ENCODE data around the gene CIZ1.
"Not testable (repeated sequence)": the region's sequence is repeated elsewhere in the genome, so short reads cannot be mapped to it uniquely, and the experiment has no call there.

Gene CIZ1

DNA sequence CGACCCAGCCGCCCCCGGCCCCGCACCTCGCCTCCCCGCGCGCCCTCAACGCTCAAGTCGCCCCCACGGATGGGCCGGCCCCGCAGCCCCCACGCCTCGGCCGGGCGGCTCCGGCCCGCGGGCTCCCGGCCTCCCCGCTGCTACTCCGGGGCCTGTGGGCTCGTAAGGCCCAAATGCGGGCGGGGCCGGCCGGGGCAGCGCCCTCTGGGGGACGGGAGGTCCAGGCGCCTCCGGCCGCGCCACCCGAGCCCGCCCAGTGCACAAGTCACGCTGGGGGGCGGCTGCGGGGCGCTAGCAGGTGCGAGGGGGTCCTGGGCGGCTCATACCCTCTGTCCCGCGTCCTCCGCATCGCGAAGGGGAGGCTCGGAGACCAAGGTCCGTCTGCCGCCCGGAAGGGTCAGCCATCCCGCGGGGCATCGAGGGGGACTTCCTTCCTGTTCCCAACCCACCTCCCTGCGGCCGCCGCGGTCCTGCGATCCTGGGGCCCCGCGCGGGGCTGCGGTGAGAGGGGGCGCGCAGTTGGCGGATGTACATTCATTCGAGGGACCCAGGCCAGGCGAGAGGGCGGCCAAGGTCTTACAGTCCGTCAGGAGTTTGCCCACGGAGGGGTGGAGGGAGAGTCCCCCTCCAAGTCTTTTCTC is at the start of gene CIZ1:
Gene CIZ1, minus strand, starts transcription at position 167 of the 641 bp plus-strand sequence. CDS start 715 bp downstream, outside the sequence.
- H3K36me3 ChIP-seq (ENCODE audit: insufficient read depth, low read length), result peaks cover 4% of the 10 kb centered on the region; the same call in 1 of the 2 replicates
- H3K9ac ChIP-seq (ENCODE audit: low read depth, low read length), result peak within 1 kb of the TSS; percentile 92
- no peaks in the 10 kb centered on the region for H3K4me1 ChIP-seq (ENCODE audit: insufficient read depth, low read length)
- H3K9me3 ChIP-seq (ENCODE audit: control insufficient read depth, insufficient read depth, low read length), result no peaks in the 10 kb centered on the region

- H3K9ac ChIP-seq (ENCODE audit: low read depth, low read length), result no peak overlapping the region
- H3K9me3 ChIP-seq (ENCODE audit: control insufficient read depth, insufficient read depth, low read length), result no peaks in the 10 kb centered on the region
- H3K36me3 ChIP-seq (ENCODE audit: insufficient read depth, low read length), result no peaks in the 10 kb centered on the region; the same call in 1 of the 2 replicates
- no peaks in the 10 kb centered on the region for H3K4me1 ChIP-seq (ENCODE audit: insufficient read depth, low read length)
Measured at GRCh38 chr9:128233817-128234406, 42.5 kb upstream of the CIZ1 start.

GRCh38 chr9:128232528-128233428 is 41.4 kb upstream of the CIZ1 start:
- no peaks in the 10 kb centered on the region; the same call in 1 of the 2 replicates for H3K36me3 ChIP-seq (ENCODE audit: insufficient read depth, low read length)
- H3K9ac ChIP-seq (ENCODE audit: low read depth, low read length), result no peak overlapping the region
- no peaks in the 10 kb centered on the region for H3K4me1 ChIP-seq (ENCODE audit: insufficient read depth, low read length)
- no peaks in the 10 kb centered on the region for H3K9me3 ChIP-seq (ENCODE audit: control insufficient read depth, insufficient read depth, low read length)

- H3K9ac ChIP-seq (ENCODE audit: low read depth, low read length), result no peak overlapping the region
- no peaks in the 10 kb centered on the region; the same call in 1 of the 2 replicates for H3K36me3 ChIP-seq (ENCODE audit: insufficient read depth, low read length)
- no peaks in the 10 kb centered on the region for H3K9me3 ChIP-seq (ENCODE audit: control insufficient read depth, insufficient read depth, low read length)
- H3K4me1 ChIP-seq (ENCODE audit: insufficient read depth, low read length), result no peaks in the 10 kb centered on the region
Measured at GRCh38 chr9:128231638-128232527, 40.5 kb upstream of the CIZ1 start.

DNA sequence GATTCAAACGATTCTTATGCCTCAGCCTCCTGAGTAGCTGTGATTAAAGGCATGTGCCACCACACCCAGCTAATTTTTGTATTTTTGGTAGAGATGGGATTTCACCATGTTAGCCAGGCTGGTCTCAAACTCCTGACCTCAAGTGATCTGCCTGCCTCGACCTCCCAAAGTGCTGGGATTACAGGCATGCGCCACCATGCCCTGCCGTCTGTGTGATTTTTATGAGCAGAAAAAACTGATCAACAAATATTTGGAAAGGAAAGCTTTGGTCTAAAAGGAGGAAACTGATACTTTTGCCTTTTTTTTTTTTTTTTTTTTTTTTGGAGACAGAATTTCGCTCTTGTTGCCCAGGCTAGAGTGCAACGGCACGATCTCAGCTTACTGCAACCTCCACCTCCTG is 39.5 kb upstream of the CIZ1 start:
- H3K4me1 ChIP-seq (ENCODE audit: insufficient read depth, low read length); H3K36me3 ChIP-seq (ENCODE audit: insufficient read depth, low read length); H3K9ac ChIP-seq (ENCODE audit: low read depth, low read length); H3K9me3 ChIP-seq (ENCODE audit: control insufficient read depth, insufficient read depth, low read length): not testable (repeated sequence)

DNA sequence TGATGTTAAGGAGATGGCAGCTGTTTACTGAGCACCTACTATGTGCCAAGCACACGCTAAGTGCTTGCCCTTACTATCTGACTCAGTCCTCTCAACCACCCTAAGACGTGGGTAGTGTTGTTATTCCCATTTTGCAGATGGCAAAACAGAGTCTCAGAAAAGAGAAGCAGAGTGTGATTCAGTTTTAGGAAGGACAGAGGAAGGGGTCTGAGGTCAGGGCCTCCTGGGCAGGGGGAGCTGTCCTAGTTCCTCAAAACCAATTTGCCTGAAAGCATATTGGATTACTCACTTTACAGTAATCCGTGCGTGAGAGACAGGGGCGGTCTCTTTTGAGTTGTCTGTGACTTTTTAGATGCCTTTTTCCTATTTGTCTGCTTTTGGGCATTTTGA is 35.0 kb upstream of the CIZ1 start:
- Histone ChIP-seq H3K36me3 (ENCODE audit: insufficient read depth, low read length) (no peaks in the 10 kb centered on the region; the same call in 1 of the 2 replicates), H3K9me3 (ENCODE audit: control insufficient read depth, insufficient read depth, low read length) (no peaks in the 10 kb centered on the region), H3K9ac (ENCODE audit: low read depth, low read length) (no peak overlapping the region), H3K4me1 (ENCODE audit: insufficient read depth, low read length) (no peaks in the 10 kb centered on the region)

GRCh38 chr9:128225770-128226411 is 34.5 kb upstream of the CIZ1 start:
- no peaks in the 10 kb centered on the region; the same call in 1 of the 2 replicates for H3K36me3 ChIP-seq (ENCODE audit: insufficient read depth, low read length)

DNA sequence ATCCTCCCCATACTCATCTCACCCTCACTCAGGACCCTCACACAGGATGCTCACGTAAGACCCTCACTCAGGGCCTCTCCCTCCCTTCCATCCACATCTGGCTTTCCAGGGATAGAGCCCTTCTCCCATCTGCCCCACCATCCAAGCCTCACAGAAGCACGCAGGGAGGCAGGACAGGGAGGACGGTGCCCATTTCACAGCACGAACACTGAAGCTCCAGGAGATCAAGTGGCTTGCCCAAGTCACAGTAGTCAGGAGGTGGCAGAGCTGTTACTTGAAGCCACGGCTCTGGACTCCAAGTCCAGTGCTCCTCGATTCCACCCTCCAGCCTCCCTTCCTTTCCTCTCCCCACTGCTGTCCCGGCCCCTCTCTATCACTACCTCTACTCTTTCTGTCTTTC is 33.5 kb upstream of the CIZ1 start:
- H3K9me3 ChIP-seq (ENCODE audit: control insufficient read depth, insufficient read depth, low read length), result no peaks in the 10 kb centered on the region
- H3K36me3 ChIP-seq (ENCODE audit: insufficient read depth, low read length), result no peaks in the 10 kb centered on the region; the same call in 1 of the 2 replicates
- H3K4me1 ChIP-seq (ENCODE audit: insufficient read depth, low read length), result no peaks in the 10 kb centered on the region

More at GRCh38 chr9:128225770-128226411, 34.5 kb upstream of the CIZ1 start:
- Histone ChIP-seq H3K9ac (ENCODE audit: low read depth, low read length) (no peak overlapping the region), H3K9me3 (ENCODE audit: control insufficient read depth, insufficient read depth, low read length) (no peaks in the 10 kb centered on the region), H3K4me1 (ENCODE audit: insufficient read depth, low read length) (no peaks in the 10 kb centered on the region)

DNA sequence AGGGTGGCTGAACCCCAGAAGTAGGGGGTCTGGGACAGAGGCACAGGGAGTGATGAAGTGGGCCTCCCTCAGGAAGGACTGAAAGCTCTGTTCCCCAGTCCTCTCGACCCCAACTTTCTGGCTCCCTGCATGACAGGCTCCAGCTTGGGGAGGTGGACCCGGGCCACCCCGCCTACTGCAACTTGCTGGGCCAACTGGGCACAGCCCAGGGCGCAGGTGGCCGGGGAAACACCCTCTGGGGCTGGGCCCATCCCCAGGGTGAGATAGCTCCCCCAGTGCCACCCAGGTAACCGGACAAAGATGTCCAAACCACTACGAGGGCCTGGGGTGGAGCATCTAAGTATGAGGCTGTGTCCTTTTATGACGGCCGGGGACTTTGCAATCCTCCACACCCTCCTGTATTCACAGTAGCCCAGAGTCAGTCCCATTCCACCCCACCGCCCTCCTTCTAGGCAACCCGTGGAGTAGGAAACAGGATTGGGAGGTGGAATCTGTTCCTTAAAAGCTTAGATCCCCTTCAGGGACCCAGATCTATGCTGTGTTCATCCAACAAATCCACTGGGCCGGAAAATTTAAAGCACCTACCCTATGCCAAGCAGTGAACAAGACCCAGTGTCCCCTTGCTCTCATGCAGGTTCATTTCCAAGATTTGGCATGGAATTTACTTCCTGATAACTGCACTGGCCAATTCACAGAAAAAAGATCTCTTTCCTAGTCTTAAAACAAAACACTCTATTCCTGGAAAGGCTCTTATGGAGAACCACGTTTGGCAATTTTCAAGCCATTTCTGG is 31.7 kb upstream of the CIZ1 start:
- H3K9ac ChIP-seq (ENCODE audit: low read depth, low read length), result no peak overlapping the region
- peaks cover 2% of the 10 kb centered on the region; the same call in 1 of the 2 replicates for H3K4me1 ChIP-seq (ENCODE audit: insufficient read depth, low read length)
- no peaks in the 10 kb centered on the region for H3K9me3 ChIP-seq (ENCODE audit: control insufficient read depth, insufficient read depth, low read length)
- no peaks in the 10 kb centered on the region; the same call in 1 of the 2 replicates for H3K36me3 ChIP-seq (ENCODE audit: insufficient read depth, low read length)

More for the DNA sequence above, 33.5 kb upstream of the CIZ1 start:
- H3K9ac ChIP-seq (ENCODE audit: low read depth, low read length), result no peak overlapping the region

DNA sequence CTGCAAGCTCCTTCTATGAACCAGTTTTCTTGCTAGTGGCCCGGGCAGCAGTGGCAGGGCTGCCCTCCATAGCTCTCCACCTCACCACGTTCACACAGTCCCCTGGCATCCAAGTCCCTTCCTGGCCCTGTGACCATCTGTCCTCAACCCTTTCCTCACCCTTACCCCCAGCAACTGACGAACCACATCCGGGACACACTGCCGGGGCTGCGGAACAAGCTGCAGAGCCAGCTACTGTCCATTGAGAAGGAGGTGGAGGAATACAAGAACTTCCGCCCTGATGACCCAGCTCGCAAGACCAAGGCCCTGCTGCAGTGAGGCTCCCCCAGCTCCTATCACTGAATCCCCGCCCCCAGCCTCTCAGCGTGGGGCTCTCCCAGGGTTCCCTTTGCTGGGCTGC is 30.7 kb upstream of the CIZ1 start:
- no peak overlapping the region for H3K9ac ChIP-seq (ENCODE audit: low read depth, low read length)
- H3K4me1 ChIP-seq (ENCODE audit: insufficient read depth, low read length), result peaks cover 4% of the 10 kb centered on the region; the same call in 1 of the 2 replicates
- no peaks in the 10 kb centered on the region; the same call in 1 of the 2 replicates for H3K36me3 ChIP-seq (ENCODE audit: insufficient read depth, low read length)
- no peaks in the 10 kb centered on the region for H3K9me3 ChIP-seq (ENCODE audit: control insufficient read depth, insufficient read depth, low read length)

- peaks cover 9% of the 10 kb centered on the region; the same call in 1 of the 2 replicates for H3K4me1 ChIP-seq (ENCODE audit: insufficient read depth, low read length)
- H3K36me3 ChIP-seq (ENCODE audit: insufficient read depth, low read length), result no peaks in the 10 kb centered on the region; the same call in 1 of the 2 replicates
- no peaks in the 10 kb centered on the region for H3K9me3 ChIP-seq (ENCODE audit: control insufficient read depth, insufficient read depth, low read length)
- no peak overlapping the region for H3K9ac ChIP-seq (ENCODE audit: low read depth, low read length)
Measured at GRCh38 chr9:128219831-128220230, 28.5 kb upstream of the CIZ1 start.

DNA sequence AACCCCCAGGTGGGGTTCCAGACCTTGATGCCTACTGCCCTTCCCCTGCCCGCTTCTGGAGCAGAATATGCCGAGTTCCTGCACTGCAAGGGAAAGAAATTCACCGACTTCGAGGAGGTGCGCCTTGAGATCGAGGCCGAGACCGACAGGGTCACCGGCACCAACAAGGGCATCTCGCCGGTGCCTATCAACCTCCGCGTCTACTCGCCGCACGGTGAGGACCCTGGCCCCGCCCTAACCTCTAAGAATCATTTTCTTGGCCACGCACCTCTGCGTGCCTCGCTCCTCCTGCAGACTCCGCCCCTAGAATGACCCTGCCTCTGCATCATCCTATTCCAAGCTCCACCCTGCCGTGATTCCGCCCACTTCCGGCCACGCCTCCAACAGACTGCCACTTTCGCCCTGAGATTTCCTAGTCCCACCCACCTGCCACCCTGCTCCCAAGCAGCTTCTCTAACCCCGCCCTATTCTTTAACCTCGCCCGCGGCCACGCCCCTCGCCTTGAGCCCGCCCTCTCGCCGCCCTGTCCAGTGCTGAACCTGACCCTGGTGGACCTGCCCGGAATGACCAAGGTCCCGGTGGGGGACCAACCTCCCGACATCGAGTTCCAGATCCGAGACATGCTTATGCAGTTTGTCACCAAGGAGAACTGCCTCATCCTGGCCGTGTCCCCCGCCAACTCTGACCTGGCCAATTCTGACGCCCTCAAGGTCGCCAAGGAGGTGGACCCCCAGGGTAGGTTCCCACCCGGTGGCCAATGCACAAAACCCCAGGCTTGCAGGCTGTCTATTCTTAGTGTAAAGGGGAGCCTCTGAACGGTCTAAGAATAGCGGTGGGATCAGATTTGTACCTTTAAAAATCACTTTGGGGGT is 27.4 kb upstream of the CIZ1 start:
- Histone ChIP-seq H3K9ac (ENCODE audit: low read depth, low read length) (peak overlapping the region; percentile 38; the same call in 1 of the 2 replicates), H3K9me3 (ENCODE audit: control insufficient read depth, insufficient read depth, low read length) (no peaks in the 10 kb centered on the region), H3K36me3 (ENCODE audit: insufficient read depth, low read length) (no peaks in the 10 kb centered on the region; the same call in 1 of the 2 replicates), H3K4me1 (ENCODE audit: insufficient read depth, low read length) (peaks cover 14% of the 10 kb centered on the region; the same call in 1 of the 2 replicates)
